OCI-LY3 (cell line): ENCODE data around the gene GJA10.
"Not testable (repeated sequence)": the region's sequence is repeated elsewhere in the genome, so short reads cannot be mapped to it uniquely, and the experiment has no call there.

Experiments
- H2AFZ ChIP-seq: fragments of 200-600, 300-600 bp; shearing (Covaris generic); 2 replicates; pipeline ENCODE4 v1.6.0; 2014; ENCODE audit warnings: antibody characterized with exemption, low read depth, low read length
- H3K27ac ChIP-seq: fragments of 200-600, 300-600 bp; sonication (generic); 2 replicates; pipeline ENCODE4 v1.5.1; 2014; ENCODE audit warnings: mild to moderate bottlenecking, low read length, moderate library complexity, mixed read lengths
- H3K27me3 ChIP-seq: fragments of 200-600, 300-600 bp; sonication (generic); 2 replicates; pipeline ENCODE4 v1.6.1; 2014; ENCODE audit warnings: low read depth, low read length, mixed read lengths
- H3K36me3 ChIP-seq: fragments of 200-600, 300-600 bp; sonication (generic); replicated peaks from 2 replicates; pipeline ENCODE3; 2014; ENCODE audit warnings: low read depth, low read length, mixed read lengths
- H3K4me1 ChIP-seq: fragments of 300-600, 200-600 bp; sonication (generic); 2 replicates; pipeline ENCODE4 v1.6.1; 2014; ENCODE audit warnings: low read length, mixed read lengths
- H3K4me2 ChIP-seq: fragments of 200-600, 300-600 bp; sonication (generic); 2 replicates; pipeline ENCODE4 v1.6.1; 2014; ENCODE audit warnings: low read length, mixed read lengths
- H3K4me3 ChIP-seq: fragments of 300-600, 200-600 bp; sonication (generic); 2 replicates; pipeline ENCODE4 v1.5.1; 2014; ENCODE audit warnings: antibody characterized with exemption, mild to moderate bottlenecking, low read length, moderate library complexity
- H3K79me2 ChIP-seq: fragments of 300-600, 200-600 bp; shearing (Covaris generic); 2 replicates; pipeline ENCODE4 v1.6.1; 2014; ENCODE audit warnings: mild to moderate bottlenecking, low read length, mixed read lengths
- H3K9ac ChIP-seq: fragments of 300-600, 200-600 bp; shearing (Covaris generic); 2 replicates; pipeline ENCODE4 v1.6.0; 2014; ENCODE audit warnings: mild to moderate bottlenecking, low read length, moderate library complexity
- H3K9me3 ChIP-seq: fragments of 200-600, 300-600 bp; shearing (Covaris generic); 2 replicates; pipeline ENCODE4 v1.6.1; 2014; ENCODE audit warnings: low read length, mixed read lengths; ENCODE audit not compliant: insufficient read depth
- H4K20me1 ChIP-seq: fragments of 200-600, 300-600 bp; sonication (generic); 2 replicates; pipeline ENCODE4 v1.6.1; 2016; ENCODE audit warnings: low read length, mixed read lengths; ENCODE audit not compliant: insufficient read depth
- CTCF ChIP-seq: fragments of 200-600, 300-600 bp; sonication (generic); IDR thresholded peaks from 2 replicates; pipeline ENCODE4 v1.5.1; 2014; ENCODE audit warnings: antibody characterized with exemption, low read length, low read depth
- EZH2phosphoT487 ChIP-seq: fragments of 200-600 bp; shearing (Covaris generic); IDR thresholded peaks from 2 replicates; pipeline ENCODE4 v1.6.1; 2018; ENCODE audit warnings: antibody characterized with exemption, mixed run types, low read depth

Gene GJA10

GRCh38 chr6:89894169-89894568, at the start of gene GJA10:
TSS of gene GJA10 (plus strand) at chr6:89894469. CDS start at chr6:89894469, 0 bp downstream.
- Histone ChIP-seq H3K79me2 (no peaks in the 10 kb centered on the region), H3K9ac (no peak within 1 kb of the TSS), H3K4me1 (no peaks in the 10 kb centered on the region), H4K20me1 (no peaks in the 10 kb centered on the region), H3K4me3 (no peak within 1 kb of the TSS), H3K27ac (no peak within 1 kb of the TSS), H3K36me3 (no peaks in the 10 kb centered on the region), H2AFZ (no peak within 1 kb of the TSS), H3K27me3 (no peaks in the 10 kb centered on the region), H3K9me3 (no peaks in the 10 kb centered on the region), H3K4me2 (no peak within 1 kb of the TSS)
- TF ChIP-seq EZH2phosphoT487 (no peak), CTCF (no peak)

GRCh38 chr6:89847513-89847912, 46.8 kb upstream of the GJA10 start:
- H3K27ac ChIP-seq, H3K4me2 ChIP-seq, H3K9ac ChIP-seq, H4K20me1 ChIP-seq, H3K4me1 ChIP-seq, H2AFZ ChIP-seq, H3K27me3 ChIP-seq, H3K4me3 ChIP-seq, H3K36me3 ChIP-seq, H3K9me3 ChIP-seq: not testable (repeated sequence)
- H3K79me2 ChIP-seq = peaks cover 13% of the 10 kb centered on the region

GRCh38 chr6:89853068-89853467, 41.2 kb upstream of the GJA10 start:
- Histone ChIP-seq H4K20me1 (no peaks in the 10 kb centered on the region), H3K36me3 (peaks cover 4% of the 10 kb centered on the region), H3K9me3 (no peaks in the 10 kb centered on the region), H3K4me2 (no peak overlapping the region), H2AFZ (no peak overlapping the region), H3K9ac (no peak overlapping the region), H3K79me2 (no peaks in the 10 kb centered on the region), H3K27ac (no peak overlapping the region), H3K4me3 (no peak overlapping the region), H3K4me1 (no peaks in the 10 kb centered on the region), H3K27me3 (no peaks in the 10 kb centered on the region)
- no peak for TF ChIP-seq CTCF
- no peak for TF ChIP-seq EZH2phosphoT487

- peaks cover 24% of the 10 kb centered on the region for H3K36me3 ChIP-seq
- no peak overlapping the region for H3K27ac ChIP-seq
- no peaks in the 10 kb centered on the region for H3K27me3 ChIP-seq
- peaks cover 29% of the 10 kb centered on the region for H3K4me1 ChIP-seq
- no peak for TF ChIP-seq CTCF
- no peak for TF ChIP-seq EZH2phosphoT487
- no peak overlapping the region for H2AFZ ChIP-seq
- no peak overlapping the region for H3K9ac ChIP-seq
- no peak overlapping the region for H3K4me3 ChIP-seq
- H3K9me3 ChIP-seq = no peaks in the 10 kb centered on the region
- H4K20me1 ChIP-seq = no peaks in the 10 kb centered on the region
- H3K79me2 ChIP-seq = no peaks in the 10 kb centered on the region
- H3K4me2 ChIP-seq = no peak overlapping the region
Observed at GRCh38 chr6:89858041-89858440, 36.2 kb upstream of the GJA10 start.

- Histone ChIP-seq H3K9ac (no peak overlapping the region), H3K79me2 (peaks cover 7% of the 10 kb centered on the region), H4K20me1 (no peaks in the 10 kb centered on the region), H3K4me1 (peaks cover 41% of the 10 kb centered on the region), H3K4me2 (no peak overlapping the region), H2AFZ (no peak overlapping the region), H3K27me3 (no peaks in the 10 kb centered on the region), H3K27ac (peak overlapping the region; percentile 39; the same call in 1 of the 2 replicates), H3K36me3 (peaks cover 35% of the 10 kb centered on the region), H3K4me3 (no peak overlapping the region), H3K9me3 (no peaks in the 10 kb centered on the region)
- TF ChIP-seq CTCF (no peak), EZH2phosphoT487 (no peak)
Observed at GRCh38 chr6:89859744-89860143, 34.5 kb upstream of the GJA10 start.
